ENCODE measurements around the gene SMCHD1.

GRCh38 chr18:2799369-2799768 lies 143.8 kb downstream of the SMCHD1 start:
- TF ChIP-seq CTCF (IDR thresholded peaks at IDR 0.05; ENCODE audit: poor library complexity) (no peak), EZH2 (IDR thresholded peaks at IDR 0.05; ENCODE audit: borderline replicate concordance) (no peak)

Measured in hepatocyte (in vitro differentiated cells).